Liver (tissue), 9 donors: Measurements from ENCODE around the gene GRXCR2. TPM values are rescaled to one million over a fixed set of nuclear protein-coding genes. Genes with fewer than 3 reads are reported as not detected.

Experiments
- DNase-seq: peaks from one replicate; pipeline ENCODE4 v3.0.0-alpha.2; 2017; ENCODE audit warnings: low spot score
- H3K27ac ChIP-seq, 2 donors: one replicate each; pipeline ENCODE4 v1.7.0; 2013; ENCODE audit warnings: inconsistent platforms in 2 of 2, low read length in 2 of 2, control low read depth in 1 of 2, low read depth in 1 of 2, mild to moderate bottlenecking in 1 of 2
- H3K27me3 ChIP-seq, 4 donors: one replicate each; pipeline versions ENCODE4 v1.6.1 to v1.7.0; 2013; ENCODE audit warnings: low read length in 3 of 4, inconsistent platforms in 1 of 4, mild to moderate bottlenecking in 1 of 4, moderate library complexity in 1 of 4; ENCODE audit not compliant: control insufficient read depth in 4 of 4, insufficient read depth in 4 of 4
- H3K36me3 ChIP-seq, 4 donors: one replicate each; pipeline versions ENCODE4 v1.6.1 to v1.7.0; 2013; ENCODE audit warnings: low read length in 3 of 4, mild to moderate bottlenecking in 3 of 4, low read depth in 1 of 4, moderate library complexity in 1 of 4; ENCODE audit not compliant: control insufficient read depth in 4 of 4, insufficient read depth in 3 of 4
- H3K4me1 ChIP-seq, 4 donors: one replicate each; pipeline versions ENCODE4 v1.6.1 to v1.7.0; 2013; ENCODE audit warnings: low read length in 3 of 4, mild to moderate bottlenecking in 3 of 4, moderate library complexity in 1 of 4; ENCODE audit not compliant: control insufficient read depth in 4 of 4, insufficient read depth in 4 of 4
- H3K4me3 ChIP-seq, 3 donors: one replicate each; pipeline versions ENCODE4 v1.6.1 to v1.7.0; 2013; ENCODE audit warnings: low read length in 3 of 3, control low read depth in 1 of 3, low read depth in 1 of 3, mild to moderate bottlenecking in 1 of 3
- H3K9ac ChIP-seq, 2 donors: one replicate each; pipeline ENCODE4 v1.7.0; 2013; ENCODE audit warnings: low read length in 2 of 2, mild to moderate bottlenecking in 2 of 2, moderate library complexity in 2 of 2, control low read depth in 1 of 2, low read depth in 1 of 2
- H3K9me3 ChIP-seq, 4 donors: one replicate each; pipeline versions ENCODE4 v1.6.1 to v1.7.0; 2013; ENCODE audit warnings: low read length in 3 of 4; ENCODE audit not compliant: control insufficient read depth in 4 of 4
- ATF3 ChIP-seq: IDR thresholded peaks from 2 replicates; pipeline ENCODE4 v1.6.1; 2016; ENCODE audit warnings: antibody characterized with exemption
- CTCF ChIP-seq: fragments of 150-350 bp; IDR thresholded peaks from 2 replicates; pipeline ENCODE4 v1.5.1; 2017; ENCODE audit warnings: improper control_type of control experiment, low read depth, low read length; ENCODE audit not compliant: missing input control
- EGR1 ChIP-seq, 2 donors: IDR thresholded peaks; 2 replicates each; pipeline ENCODE4 v1.6.1; 2016 to 2018; ENCODE audit warnings: antibody characterized with exemption in 2 of 2, low read depth in 2 of 2
- FOXA1 ChIP-seq: IDR thresholded peaks from 2 replicates; pipeline ENCODE4 v1.6.1; 2016; ENCODE audit warnings: antibody characterized with exemption
- FOXA2 ChIP-seq: IDR thresholded peaks from 2 replicates; pipeline ENCODE4 v1.6.1; 2016; ENCODE audit warnings: antibody characterized with exemption
- GABPA ChIP-seq, 2 donors: IDR thresholded peaks in 1 of 2; conservative IDR thresholded peaks in 1 of 2; 2 replicates each; pipeline ENCODE4 v1.6.1; 2016; ENCODE audit warnings: antibody characterized with exemption in 2 of 2, mild to moderate bottlenecking in 1 of 2, moderate library complexity in 1 of 2
- HNF4A ChIP-seq, 2 donors: conservative IDR thresholded peaks; 2 replicates each; pipeline ENCODE4 v1.6.1; 2016; ENCODE audit warnings: antibody characterized with exemption in 2 of 2, mild to moderate bottlenecking in 2 of 2
- HNF4G ChIP-seq: IDR thresholded peaks from 2 replicates; pipeline ENCODE4 v1.6.1; 2016; ENCODE audit warnings: antibody characterized with exemption
- JUND ChIP-seq, 2 donors: IDR thresholded peaks; 2 replicates each; pipeline ENCODE4 v1.6.1; 2016; ENCODE audit warnings: antibody characterized with exemption in 2 of 2
- MAX ChIP-seq: IDR thresholded peaks from 2 replicates; pipeline ENCODE4 v1.6.1; 2016; ENCODE audit warnings: antibody characterized with exemption
- NR2F2 ChIP-seq: IDR thresholded peaks from 2 replicates; pipeline ENCODE4 v1.6.1; 2016; ENCODE audit warnings: antibody characterized with exemption
- RAD21 ChIP-seq, 2 donors: IDR thresholded peaks; 2 replicates each; pipeline ENCODE4 v1.6.1; 2016; ENCODE audit warnings: antibody characterized with exemption in 2 of 2, mild to moderate bottlenecking in 2 of 2
- REST ChIP-seq: IDR thresholded peaks from 2 replicates; pipeline ENCODE4 v1.6.1; 2016; ENCODE audit warnings: antibody characterized with exemption, mild to moderate bottlenecking
- RXRA ChIP-seq, 2 donors: IDR thresholded peaks; 2 replicates each; pipeline ENCODE4 v1.6.1; 2017 to 2018; ENCODE audit warnings: antibody characterized with exemption in 2 of 2, mild to moderate bottlenecking in 1 of 2
- SP1 ChIP-seq: IDR thresholded peaks from 2 replicates; pipeline ENCODE4 v1.6.1; 2018; ENCODE audit warnings: antibody characterized with exemption, mild to moderate bottlenecking
- TAF1 ChIP-seq: conservative IDR thresholded peaks from 2 replicates; pipeline ENCODE4 v1.6.1; 2016; ENCODE audit warnings: antibody characterized with exemption, mild to moderate bottlenecking
- YY1 ChIP-seq: IDR thresholded peaks from 2 replicates; pipeline ENCODE4 v1.6.1; 2016; ENCODE audit warnings: antibody characterized with exemption, mild to moderate bottlenecking
- ZBTB33 ChIP-seq: IDR thresholded peaks from 2 replicates; pipeline ENCODE4 v1.6.1; 2016; ENCODE audit warnings: antibody characterized with exemption
- WGBS: extraction: QIAGEN DNeasy Blood & Tissue Kit; methylation state at CpG from one replicate; pipeline ENCODE4 v1.1.7; 2013; 5-methylcytosine and 5-hydroxymethylcytosine counted together
- polyA plus RNA-seq, 2 donors: library from polyadenylated mRNA; stranded (reverse) in 1 of 2; unstranded in 1 of 2; fragments of 200-250 nt in 1 of 2; fragments of >200 nt in 1 of 2; fragmentation: Nextera tagmentation in 1 of 2; extraction: Ambion mirVana in 1 of 2; gene quantifications; one replicate each; pipeline versions ENCODE4 v1.2.1 to v1.2.3, GENCODE V29; 2013 to 2015
- total RNA-seq, 2 donors: library from RNA; depleted of rRNA; stranded (reverse); fragments of >200 nt; gene quantifications; one replicate each; pipeline ENCODE4 v1.2.3, GENCODE V29; 2014
- donor health status: healthy.
- donor health status: healthy.
- donor health status: healthy.
- donor health status: healthy.
- donor health status: healthy.

The GRXCR2 gene
- total and polyA plus RNA-seq, 4 donors: not detected

GRCh38 chr5:145887217-145887616 lies 14.4 kb upstream of the GRXCR2 start:
- no peaks in the 10 kb centered on the region for H3K36me3 ChIP-seq
- H3K4me1 ChIP-seq: no peaks in the 10 kb centered on the region
- DNase-seq: no peak
- H3K4me3 ChIP-seq: no peak overlapping the region
- H3K27ac ChIP-seq: no peak overlapping the region
- no peaks in the 10 kb centered on the region for H3K27me3 ChIP-seq
- 77% methylated on average over 3 of the region's 3 CpGs for WGBS
- no peak for TF ChIP-seq NR2F2
- no peak for TF ChIP-seq RAD21 (IDR thresholded peaks at IDR 0.05)
- no peak for TF ChIP-seq FOXA1
- TF ChIP-seq ZBTB33: no peak
- TF ChIP-seq HNF4G: no peak
- no peak for TF ChIP-seq CTCF
- TF ChIP-seq MAX: no peak
- TF ChIP-seq JUND (IDR thresholded peaks at IDR 0.05): no peak
- no peak for TF ChIP-seq ATF3
- no peak for TF ChIP-seq EGR1 (IDR thresholded peaks at IDR 0.05; ENCODE audit: low read depth in 2 of 2)
- TF ChIP-seq YY1: no peak
- no peak for TF ChIP-seq FOXA2
- no peak for TF ChIP-seq RXRA (IDR thresholded peaks at IDR 0.05)
- no peak for TF ChIP-seq GABPA (IDR thresholded peaks at IDR 0.05 in 1 of 2, conservative IDR thresholded peaks at IDR 0.05 in 1 of 2)
- TF ChIP-seq REST: no peak
- TF ChIP-seq TAF1: no peak
- no peak for TF ChIP-seq HNF4A (conservative IDR thresholded peaks at IDR 0.05)
- no peak for TF ChIP-seq SP1
- no peak overlapping the region for H3K9ac ChIP-seq
- no peaks in the 10 kb centered on the region for H3K9me3 ChIP-seq
